GM21717 (cell line): ENCODE data around the gene CXorf51A.
"Not testable (repeated sequence)": the region's sequence is repeated elsewhere in the genome, so short reads cannot be mapped to it uniquely, and the experiment has no call there.

Experiments
- ATAC-seq: cut with Tn5 transposase; IDR thresholded peaks from one replicate; pipeline ENCODE4 v1.9.1; 2021; ENCODE audit warnings: mild to moderate bottlenecking, moderate library complexity; ENCODE audit not compliant: unreplicated experiment

The CXorf51A gene

GRCh38 chrX:146814644-146815043 is at the start of gene CXorf51A:
TSS of gene CXorf51A (minus strand) at chrX:146814744. CDS start at chrX:146814723, 21 bp downstream.
- not testable (repeated sequence) for ATAC-seq

GRCh38 chrX:146863566-146863965 is 49.0 kb upstream of the CXorf51A start:
- no peak for ATAC-seq

- ATAC-seq, result no peak
Observed at GRCh38 chrX:146854281-146854680, 39.7 kb upstream of the CXorf51A start.

GRCh38 chrX:146831994-146832393 is 17.4 kb upstream of the CXorf51A start:
- no peak for ATAC-seq

- ATAC-seq, result not testable (repeated sequence)
Observed at GRCh38 chrX:146809471-146809870, 5.1 kb downstream of the CXorf51A start, which contains the start of gene CXorf51B. TSS of gene CXorf51B (plus strand) at chrX:146809771. CDS start at chrX:146809792, 21 bp downstream.
